HG03139 (cell line): Measurements from ENCODE around the gene ADAMTS17.

Source experiments
- ATAC-seq: cut with Tn5 transposase; IDR thresholded peaks from one replicate; pipeline ENCODE4 v1.9.1; 2021; ENCODE audit not compliant: unreplicated experiment

Gene ADAMTS17

GRCh38 chr15:100310513-100311153, 31.1 kb downstream of the ADAMTS17 start:
- ATAC-seq, result no peak

- ATAC-seq, result no peak
Measured at GRCh38 chr15:100310041-100310405, 31.8 kb downstream of the ADAMTS17 start.

- no peak for ATAC-seq
Measured at GRCh38 chr15:100309109-100310040, 32.4 kb downstream of the ADAMTS17 start.

- no peak for ATAC-seq
Measured at GRCh38 chr15:100308608-100309007, 33.2 kb downstream of the ADAMTS17 start.

- ATAC-seq, result no peak
Measured at GRCh38 chr15:100308213-100308600, 33.6 kb downstream of the ADAMTS17 start.

- no peak for ATAC-seq
Measured at GRCh38 chr15:100307241-100308212, 34.2 kb downstream of the ADAMTS17 start.

GRCh38 chr15:100306098-100306497, 35.7 kb downstream of the ADAMTS17 start:
- no peak for ATAC-seq

- no peak for ATAC-seq
Measured at GRCh38 chr15:100301910-100302431, 39.8 kb downstream of the ADAMTS17 start.

- ATAC-seq, result no peak
Measured at GRCh38 chr15:100298257-100298656, 43.5 kb downstream of the ADAMTS17 start.

- ATAC-seq, result no peak
Measured at GRCh38 chr15:100297812-100298211, 44.0 kb downstream of the ADAMTS17 start.

- ATAC-seq, result no peak
Measured at GRCh38 chr15:100295939-100296565, 45.7 kb downstream of the ADAMTS17 start.

GRCh38 chr15:100292010-100292409, 49.8 kb downstream of the ADAMTS17 start:
- no peak for ATAC-seq

- no peak for ATAC-seq
Measured at GRCh38 chr15:100291106-100291505, 50.7 kb downstream of the ADAMTS17 start.

GRCh38 chr15:100285641-100286295, 56.0 kb downstream of the ADAMTS17 start:
- no peak for ATAC-seq

GRCh38 chr15:100284701-100285100, 57.1 kb downstream of the ADAMTS17 start:
- no peak for ATAC-seq

- no peak for ATAC-seq
Measured at GRCh38 chr15:100284191-100284590, 57.6 kb downstream of the ADAMTS17 start.

GRCh38 chr15:100281096-100281917, 60.5 kb downstream of the ADAMTS17 start:
- no peak for ATAC-seq

GRCh38 chr15:100279849-100280248, 61.9 kb downstream of the ADAMTS17 start:
- ATAC-seq, result no peak

- no peak for ATAC-seq
Measured at GRCh38 chr15:100279446-100279845, 62.3 kb downstream of the ADAMTS17 start.
